ENCODE data around the gene PLCL2. TPM values are rescaled to one million over a fixed set of nuclear protein-coding genes. Genes with fewer than 3 reads are reported as not detected.

PLCL2 gene
- total and polyA plus RNA-seq, 11 donors: 10.4 to 80.9 (median 53.0) TPM

- peak in 1 of 4 donors; percentile 26 for ATAC-seq
- TF ChIP-seq POLR2A (IDR thresholded peaks at IDR 0.05) (no peak), CTCF (IDR thresholded peaks at IDR 0.05) (no peak)
- 92 to 98% (median 96%) methylated on average over 7 of the region's 7 CpGs for WGBS, 4 donors
- intact Hi-C loops (cut with DNase I): no loop called here
- Histone ChIP-seq H3K36me3 (peaks cover 0 to 24% (median 3%) of the 10 kb centered on the region in 9 donors), H3K27me3 (no peaks in the 10 kb centered on the region), H3K27ac (no peak overlapping the region), H3K4me1 (peaks cover 0 to 29% (median 12%) of the 10 kb centered on the region in 12 donors), H3K9me3 (no peaks in the 10 kb centered on the region), H3K4me3 (no peak overlapping the region)
- DNase-seq: no peak
Observed at GRCh38 chr3:17078926-17079465, 194.2 kb downstream of the PLCL2 start.

- TF ChIP-seq CTCF (IDR thresholded peaks at IDR 0.05) (no peak), POLR2A (IDR thresholded peaks at IDR 0.05) (no peak)
- Histone ChIP-seq H3K4me3 (no peak overlapping the region), H3K27ac (no peak overlapping the region), H3K9me3 (no peaks in the 10 kb centered on the region), H3K36me3 (peaks cover 0 to 20% (median 0%) of the 10 kb centered on the region in 9 donors), H3K4me1 (peaks cover 0 to 29% (median 12%) of the 10 kb centered on the region in 12 donors), H3K27me3 (no peaks in the 10 kb centered on the region)
- 77 to 88% (median 87%) methylated on average over 6 of the region's 6 CpGs for WGBS, 4 donors
- no peak for ATAC-seq
- no peak for DNase-seq
- intact Hi-C loops (cut with DNase I): no loop called here
Observed at GRCh38 chr3:17079933-17080332, 195.2 kb downstream of the PLCL2 start.

GRCh38 chr3:17081520-17081919, 196.8 kb downstream of the PLCL2 start:
- peak overlapping the region in 6 of 12 donors; percentile 6 to 49 (median 22) for H3K27ac ChIP-seq
- 49 to 67% (median 62%) methylated on average over 4 of the region's 4 CpGs for WGBS, 4 donors
- ATAC-seq: peak in 3 of 4 donors; percentile 32 to 45 (median 45)
- intact Hi-C loops (cut with DNase I): no loop called here
- no peak overlapping the region for H3K4me3 ChIP-seq
- H3K9me3 ChIP-seq: no peaks in the 10 kb centered on the region
- peaks cover 0 to 29% (median 12%) of the 10 kb centered on the region in 12 donors for H3K4me1 ChIP-seq
- peak in 1 of 5 donors; percentile 44 for DNase-seq
- H3K36me3 ChIP-seq: peaks cover 0 to 22% (median 0%) of the 10 kb centered on the region in 9 donors
- no peak for TF ChIP-seq POLR2A (IDR thresholded peaks at IDR 0.05)
- no peak for TF ChIP-seq CTCF (IDR thresholded peaks at IDR 0.05)
- H3K27me3 ChIP-seq: no peaks in the 10 kb centered on the region

GRCh38 chr3:17087509-17087908, 202.8 kb downstream of the PLCL2 start:
- intact Hi-C loops (cut with DNase I): no loop called here
- Histone ChIP-seq H3K36me3 (peaks cover 0 to 21% (median 12%) of the 10 kb centered on the region in 9 donors), H3K27ac (peak overlapping the region in 8 of 12 donors; percentile 25 to 76 (median 65)), H3K27me3 (no peaks in the 10 kb centered on the region), H3K9me3 (no peaks in the 10 kb centered on the region), H3K4me3 (no peak overlapping the region), H3K4me1 (peaks cover 0 to 54% (median 22%) of the 10 kb centered on the region in 12 donors)
- ATAC-seq (no peak), DNase-seq (no peak)
- TF ChIP-seq POLR2A (IDR thresholded peaks at IDR 0.05): no peak
- no peak for TF ChIP-seq CTCF (IDR thresholded peaks at IDR 0.05)
- WGBS, 4 donors: 94 to 97% (median 96%) methylated on average over 4 of the region's 4 CpGs
